OCI-LY1 (cell line): Measurements from ENCODE around the gene LTBP1.

ENCODE experiments used
- H2AFZ ChIP-seq: fragments of 200-600 bp; sonication (generic), shearing (Covaris generic); 2 replicates; pipeline ENCODE4 v1.6.0; 2014; ENCODE audit warnings: antibody characterized with exemption, mild to moderate bottlenecking, low read length
- H3F3A ChIP-seq: fragments of 200-600 bp; sonication (generic), shearing (Covaris generic); 2 replicates; pipeline ENCODE4 v1.6.0; 2014; ENCODE audit warnings: mild to moderate bottlenecking, antibody characterized with exemption, low read length, moderate library complexity; ENCODE audit not compliant: insufficient read depth
- H3K27ac ChIP-seq: fragments of 200-600 bp; sonication (generic); 2 replicates; pipeline ENCODE4 v1.5.1; 2014; ENCODE audit warnings: low read length, mixed run types, mild to moderate bottlenecking, low read depth; ENCODE audit not compliant: poor library complexity, severe bottlenecking
- H3K27me3 ChIP-seq: fragments of 200-600 bp; sonication (generic); 2 replicates; pipeline ENCODE4 v1.6.0; 2014; ENCODE audit warnings: antibody characterized with exemption, mild to moderate bottlenecking, low read length, moderate library complexity; ENCODE audit not compliant: insufficient read depth
- H3K36me3 ChIP-seq: fragments of 200-600 bp; sonication (generic); 2 replicates; pipeline ENCODE4 v1.6.1; 2014; ENCODE audit warnings: mild to moderate bottlenecking, antibody characterized with exemption, low read length, moderate library complexity, mixed read lengths; ENCODE audit not compliant: insufficient read depth
- H3K4me1 ChIP-seq: fragments of 200-600 bp; sonication (generic); 2 replicates; pipeline ENCODE4 v1.5.1; 2014; ENCODE audit warnings: mild to moderate bottlenecking, low read length, moderate library complexity; ENCODE audit not compliant: insufficient read depth, severe bottlenecking
- H3K4me2 ChIP-seq: fragments of 200-600 bp; sonication (generic), shearing (Covaris generic); 2 replicates; pipeline ENCODE4 v1.6.1; 2014; ENCODE audit warnings: low read length
- H3K4me3 ChIP-seq: fragments of 200-600 bp; sonication (generic); 2 replicates; pipeline ENCODE4 v1.5.1; 2014; ENCODE audit warnings: low read length, low read depth, mild to moderate bottlenecking, mixed read lengths; ENCODE audit not compliant: poor library complexity, severe bottlenecking
- H3K79me2 ChIP-seq: fragments of 200-600 bp; shearing (Covaris generic); 2 replicates; pipeline ENCODE4 v1.6.1; 2016; ENCODE audit warnings: mixed run types, low read length, mixed read lengths; ENCODE audit not compliant: insufficient read depth
- H3K9ac ChIP-seq: fragments of 200-600 bp; sonication (generic), shearing (Covaris generic); 2 replicates; pipeline ENCODE4 v1.6.1; 2014; ENCODE audit warnings: mild to moderate bottlenecking, low read length, mixed read lengths
- H3K9me2 ChIP-seq: fragments of 200-600 bp; sonication (generic), shearing (Covaris generic); 2 replicates; pipeline ENCODE4 v1.6.1; 2014; ENCODE audit warnings: low read depth, mild to moderate bottlenecking, low read length, mixed read lengths
- H3K9me3 ChIP-seq: fragments of 200-600 bp; shearing (Covaris generic); 2 replicates; pipeline ENCODE4 v1.6.1; 2014; ENCODE audit warnings: low read length, mixed read lengths
- H4K20me1 ChIP-seq: fragments of 200-600 bp; sonication (generic), shearing (Covaris generic); 2 replicates; pipeline ENCODE4 v1.6.0; 2016; ENCODE audit warnings: mild to moderate bottlenecking, low read length; ENCODE audit not compliant: insufficient read depth
- CTCF ChIP-seq: fragments of 200-600 bp; sonication (generic), shearing (Covaris generic); IDR thresholded peaks from 2 replicates; pipeline ENCODE4 v1.5.1; 2017; ENCODE audit warnings: mild to moderate bottlenecking, antibody characterized with exemption, low read length, moderate library complexity, mixed read lengths
- EZH2 ChIP-seq: fragments of 200-600 bp; sonication (generic), shearing (Covaris generic); IDR thresholded peaks from 2 replicates; pipeline ENCODE4 v1.8.0; 2017; ENCODE audit warnings: borderline replicate concordance, mixed run types, mild to moderate bottlenecking, antibody characterized with exemption, low read length, moderate library complexity, mixed read lengths

LTBP1 gene

GRCh38 chr2:33433279-33434235 lies 486.8 kb downstream of the LTBP1 start:
- Histone ChIP-seq H3K4me1 (no peaks in the 10 kb centered on the region), H4K20me1 (no peaks in the 10 kb centered on the region), H3K79me2 (no peaks in the 10 kb centered on the region), H3K4me2 (no peak overlapping the region), H3K9me3 (no peaks in the 10 kb centered on the region), H3K9ac (no peak overlapping the region), H2AFZ (no peak overlapping the region), H3F3A (no peaks in the 10 kb centered on the region), H3K4me3 (no peak overlapping the region), H3K36me3 (no peaks in the 10 kb centered on the region), H3K27ac (no peak overlapping the region), H3K27me3 (no peaks in the 10 kb centered on the region), H3K9me2 (no peaks in the 10 kb centered on the region)
- TF ChIP-seq EZH2 (no peak), CTCF (no peak)

GRCh38 chr2:33435518-33435917 lies 488.8 kb downstream of the LTBP1 start:
- Histone ChIP-seq H3K79me2 (no peaks in the 10 kb centered on the region), H3F3A (no peaks in the 10 kb centered on the region), H3K9me2 (no peaks in the 10 kb centered on the region), H3K4me3 (no peak overlapping the region), H3K9me3 (no peaks in the 10 kb centered on the region), H3K9ac (no peak overlapping the region), H2AFZ (no peak overlapping the region), H3K4me2 (no peak overlapping the region), H3K36me3 (no peaks in the 10 kb centered on the region), H3K27me3 (no peaks in the 10 kb centered on the region), H3K4me1 (no peaks in the 10 kb centered on the region), H4K20me1 (no peaks in the 10 kb centered on the region), H3K27ac (no peak overlapping the region)
- TF ChIP-seq EZH2 (no peak), CTCF (no peak)

GRCh38 chr2:33436083-33436482 lies 489.3 kb downstream of the LTBP1 start:
- Histone ChIP-seq H3K4me1 (no peaks in the 10 kb centered on the region), H2AFZ (no peak overlapping the region), H3K36me3 (no peaks in the 10 kb centered on the region), H3K4me2 (no peak overlapping the region), H3K27me3 (no peaks in the 10 kb centered on the region), H3K4me3 (no peak overlapping the region), H3K9ac (no peak overlapping the region), H3K27ac (no peak overlapping the region), H3K79me2 (no peaks in the 10 kb centered on the region), H4K20me1 (no peaks in the 10 kb centered on the region), H3K9me3 (no peaks in the 10 kb centered on the region), H3F3A (no peaks in the 10 kb centered on the region), H3K9me2 (no peaks in the 10 kb centered on the region)
- TF ChIP-seq CTCF = no peak
- TF ChIP-seq EZH2 = no peak
